ENCODE measurements around the gene ANKLE2. TPM values are rescaled to one million over a fixed set of nuclear protein-coding genes. Genes with fewer than 3 reads are reported as not detected.

Gene ANKLE2
- total RNA-seq, 2 experiments from 2014 or later, result 112 to 123 TPM

DNA sequence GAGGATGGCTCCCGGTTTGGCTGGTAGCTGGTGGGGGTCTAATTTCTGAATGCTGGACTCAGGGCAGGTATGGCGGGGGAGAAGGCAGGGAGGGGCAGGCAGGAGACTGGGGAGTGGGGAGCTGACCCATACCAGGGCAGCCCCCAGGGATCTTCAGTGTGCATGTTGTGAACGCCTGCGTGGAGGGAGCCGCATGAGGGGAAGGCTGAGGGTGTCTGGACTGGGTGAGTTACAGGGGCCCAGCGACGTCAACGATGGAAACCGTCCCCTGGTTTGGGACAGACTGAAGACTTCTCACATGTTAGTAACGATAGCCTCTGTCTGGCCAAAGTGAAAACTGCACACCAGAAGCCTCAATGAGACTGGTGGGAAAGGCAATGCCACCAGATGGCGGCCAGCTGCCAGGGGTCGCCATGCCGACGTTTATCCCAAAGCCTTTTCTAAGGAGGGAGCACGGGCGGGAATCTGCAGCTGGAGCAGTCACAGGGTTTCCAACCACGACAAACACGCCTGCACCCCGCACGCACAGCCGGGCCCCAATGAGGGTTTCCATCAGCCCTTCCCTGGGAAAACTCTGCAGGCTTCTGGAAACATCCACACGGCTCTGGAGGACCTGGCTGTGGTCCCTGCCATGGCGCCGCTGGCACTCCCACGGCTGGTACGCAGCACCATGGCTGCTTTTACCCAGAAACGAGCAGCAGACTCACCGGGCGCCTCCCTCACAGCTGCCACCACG, 37.0 kb downstream of the ANKLE2 start:
- intact Hi-C loops (cut with micrococcal nuclease), result no loop called here
- H3K9me3 Mint-ChIP-seq, result no peaks in the 10 kb centered on the region
- no peak overlapping the region for H3K4me3 Mint-ChIP-seq
- CTCF ChIA-PET, result no interaction called here
- no peak overlapping the region for H3K27ac Mint-ChIP-seq
- POLR2A ChIA-PET, result interaction anchor here (0.5 to 1.1 kb wide), 2 partner anchors 10 to 189 kb away, joined by 3 to 4 read pairs; no protein-coding TSS in a partner anchor
- no peaks in the 10 kb centered on the region for H3K4me1 Mint-ChIP-seq (ENCODE audit: low read depth)
- no peaks in the 10 kb centered on the region for H3K27me3 Mint-ChIP-seq
- no peak for DNase-seq
- peaks cover 68% of the 10 kb centered on the region for H3K36me3 Mint-ChIP-seq

GRCh38 chr12:132723764-132724140, 37.9 kb downstream of the ANKLE2 start:
- H3K4me3 Mint-ChIP-seq, result no peak overlapping the region
- H3K27ac Mint-ChIP-seq, result no peak overlapping the region
- peaks cover 71% of the 10 kb centered on the region for H3K36me3 Mint-ChIP-seq
- CTCF ChIA-PET, result no interaction called here
- no peak for DNase-seq
- H3K4me1 Mint-ChIP-seq (ENCODE audit: low read depth), result no peaks in the 10 kb centered on the region
- H3K27me3 Mint-ChIP-seq, result no peaks in the 10 kb centered on the region
- POLR2A ChIA-PET, result no interaction called here
- H3K9me3 Mint-ChIP-seq, result no peaks in the 10 kb centered on the region
- intact Hi-C loops (cut with micrococcal nuclease), result no loop called here

DNA sequence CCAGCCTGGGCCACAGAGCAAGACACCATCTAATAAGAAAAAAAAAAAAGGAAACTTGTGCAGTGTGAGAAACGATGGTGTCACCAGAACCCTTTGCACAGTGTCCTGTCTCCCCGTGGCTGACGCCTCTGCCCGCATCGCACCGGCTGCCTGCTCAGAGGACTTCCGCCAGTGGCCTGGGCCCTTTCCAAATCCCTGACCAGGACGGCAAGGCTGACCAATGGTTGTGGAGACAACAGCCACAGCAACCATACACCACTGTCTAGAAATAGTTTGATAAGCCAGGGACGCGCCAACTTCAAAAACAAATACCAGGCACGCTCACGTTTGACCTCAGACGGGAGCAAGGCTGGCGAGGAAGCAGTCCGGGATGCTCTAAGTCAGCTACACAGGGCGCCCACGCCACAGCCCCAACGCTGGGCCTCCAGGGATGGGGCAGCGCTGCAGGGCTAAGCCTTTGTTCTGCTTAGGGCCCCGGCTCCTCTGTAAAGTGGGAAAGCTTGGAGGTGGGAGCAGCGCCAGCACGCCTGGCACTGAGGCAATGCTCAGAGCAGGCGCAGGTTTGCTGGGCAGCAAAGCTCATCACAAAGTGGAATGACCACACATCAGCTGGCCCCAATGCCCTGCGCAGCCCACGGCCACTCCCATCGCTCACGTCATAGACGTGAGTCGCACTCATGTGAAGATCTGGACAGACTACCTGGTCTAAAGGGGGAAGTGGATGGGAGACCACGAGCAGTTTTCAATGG, 38.4 kb downstream of the ANKLE2 start:
- intact Hi-C loops (cut with micrococcal nuclease), result no loop called here
- ChIA-PET CTCF (no interaction called here), POLR2A (no interaction called here)
- Mint-ChIP-seq H3K9me3 (no peaks in the 10 kb centered on the region), H3K27me3 (no peaks in the 10 kb centered on the region), H3K27ac (no peak overlapping the region), H3K4me1 (ENCODE audit: low read depth) (no peaks in the 10 kb centered on the region), H3K36me3 (peaks cover 67% of the 10 kb centered on the region), H3K4me3 (no peak overlapping the region)
- no peak for DNase-seq

DNA sequence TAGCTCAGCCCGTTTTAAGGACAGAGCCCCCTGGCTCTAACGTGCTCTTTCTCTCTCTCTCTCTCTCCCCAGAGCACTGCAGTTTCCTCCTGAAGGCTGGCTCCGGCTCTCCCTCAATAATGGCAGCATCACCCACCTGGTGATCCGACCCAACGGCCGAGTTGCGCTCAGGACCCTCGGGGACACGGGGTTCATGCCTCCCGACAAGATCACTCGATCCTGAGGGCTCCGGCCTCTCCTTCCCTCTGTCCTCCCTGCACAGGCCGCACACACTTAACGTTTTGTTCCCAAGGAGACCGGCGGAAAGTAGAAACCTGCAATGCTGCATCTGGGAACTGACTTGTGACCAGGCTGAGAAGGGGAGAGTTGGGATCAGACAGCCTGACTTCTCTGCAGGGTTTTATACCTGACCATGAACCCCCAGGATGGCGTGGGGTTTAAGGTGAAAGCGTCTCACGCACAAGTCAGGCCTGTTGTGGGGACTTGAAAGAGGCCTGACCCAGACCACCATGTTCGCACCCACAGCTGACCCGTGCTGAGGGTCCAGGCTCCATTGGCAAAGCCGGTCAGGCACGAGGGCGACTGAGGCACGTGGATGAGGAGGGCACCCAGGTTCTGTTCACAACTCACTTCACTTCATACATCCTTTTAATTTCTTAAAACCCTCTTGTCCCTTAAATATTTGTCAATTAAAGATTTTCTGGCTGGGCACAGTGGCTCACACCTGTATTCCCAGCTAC, 40.9 kb downstream of the ANKLE2 start:
- intact Hi-C loops (cut with micrococcal nuclease), result no loop called here
- H3K4me1 Mint-ChIP-seq (ENCODE audit: low read depth), result no peaks in the 10 kb centered on the region
- ChIA-PET CTCF (no interaction called here), POLR2A (interaction anchor here (1.0 kb wide), 1 partner anchor 10 kb away, joined by 3 read pairs; the partner anchor contains the start of gene PGAM5)
- peaks cover 56% of the 10 kb centered on the region for H3K36me3 Mint-ChIP-seq
- H3K4me3 Mint-ChIP-seq, result no peak overlapping the region
- no peak for DNase-seq
- peak overlapping the region; percentile 29 for H3K27ac Mint-ChIP-seq
- no peaks in the 10 kb centered on the region for H3K9me3 Mint-ChIP-seq
- no peaks in the 10 kb centered on the region for H3K27me3 Mint-ChIP-seq

DNA sequence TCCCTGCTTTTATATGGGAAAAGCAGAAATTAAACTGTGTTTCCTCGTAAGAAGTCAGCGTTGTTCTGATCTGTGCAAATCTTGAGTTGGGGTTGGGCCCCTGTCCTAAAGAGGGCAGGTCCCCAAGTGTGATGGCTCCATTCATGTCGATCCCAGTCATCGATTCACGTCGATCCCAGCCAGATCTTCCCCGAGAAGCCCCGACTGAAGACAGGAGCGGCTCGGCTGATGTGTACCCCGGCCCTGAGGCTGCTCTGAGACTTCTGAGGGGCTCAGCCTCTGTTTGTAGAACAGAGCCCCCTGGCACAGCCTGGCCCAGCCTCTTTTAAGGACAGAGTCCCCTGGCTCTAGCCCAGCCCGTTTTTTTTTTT, 41.7 kb downstream of the ANKLE2 start:
- H3K9me3 Mint-ChIP-seq, result no peaks in the 10 kb centered on the region
- no peak for DNase-seq
- intact Hi-C loops (cut with micrococcal nuclease), result no loop called here
- ChIA-PET CTCF (no interaction called here), POLR2A (no interaction called here)
- H3K27ac Mint-ChIP-seq, result no peak overlapping the region
- H3K4me3 Mint-ChIP-seq, result no peak overlapping the region
- H3K36me3 Mint-ChIP-seq, result peaks cover 51% of the 10 kb centered on the region
- H3K27me3 Mint-ChIP-seq, result no peaks in the 10 kb centered on the region
- no peaks in the 10 kb centered on the region for H3K4me1 Mint-ChIP-seq (ENCODE audit: low read depth)

- H3K27me3 Mint-ChIP-seq, result no peaks in the 10 kb centered on the region
- H3K4me1 Mint-ChIP-seq (ENCODE audit: low read depth), result peaks cover 2% of the 10 kb centered on the region
- no peak overlapping the region for H3K4me3 Mint-ChIP-seq
- H3K9me3 Mint-ChIP-seq, result no peaks in the 10 kb centered on the region
- H3K27ac Mint-ChIP-seq, result no peak overlapping the region
- ChIA-PET POLR2A (no interaction called here), CTCF (no interaction called here)
- intact Hi-C loops (cut with micrococcal nuclease), result no loop called here
- no peak for DNase-seq
- peaks cover 53% of the 10 kb centered on the region for H3K36me3 Mint-ChIP-seq
Measured at GRCh38 chr12:132719141-132719953, 42.3 kb downstream of the ANKLE2 start.

GRCh38 chr12:132718644-132719043, 43.0 kb downstream of the ANKLE2 start:
- Mint-ChIP-seq H3K27ac (no peak overlapping the region), H3K9me3 (no peaks in the 10 kb centered on the region), H3K4me1 (ENCODE audit: low read depth) (peaks cover 4% of the 10 kb centered on the region), H3K27me3 (no peaks in the 10 kb centered on the region), H3K4me3 (no peak overlapping the region), H3K36me3 (peaks cover 50% of the 10 kb centered on the region)
- no peak for DNase-seq
- POLR2A ChIA-PET, result no interaction called here
- CTCF ChIA-PET, result no interaction called here
- intact Hi-C loops (cut with micrococcal nuclease), result no loop called here

DNA sequence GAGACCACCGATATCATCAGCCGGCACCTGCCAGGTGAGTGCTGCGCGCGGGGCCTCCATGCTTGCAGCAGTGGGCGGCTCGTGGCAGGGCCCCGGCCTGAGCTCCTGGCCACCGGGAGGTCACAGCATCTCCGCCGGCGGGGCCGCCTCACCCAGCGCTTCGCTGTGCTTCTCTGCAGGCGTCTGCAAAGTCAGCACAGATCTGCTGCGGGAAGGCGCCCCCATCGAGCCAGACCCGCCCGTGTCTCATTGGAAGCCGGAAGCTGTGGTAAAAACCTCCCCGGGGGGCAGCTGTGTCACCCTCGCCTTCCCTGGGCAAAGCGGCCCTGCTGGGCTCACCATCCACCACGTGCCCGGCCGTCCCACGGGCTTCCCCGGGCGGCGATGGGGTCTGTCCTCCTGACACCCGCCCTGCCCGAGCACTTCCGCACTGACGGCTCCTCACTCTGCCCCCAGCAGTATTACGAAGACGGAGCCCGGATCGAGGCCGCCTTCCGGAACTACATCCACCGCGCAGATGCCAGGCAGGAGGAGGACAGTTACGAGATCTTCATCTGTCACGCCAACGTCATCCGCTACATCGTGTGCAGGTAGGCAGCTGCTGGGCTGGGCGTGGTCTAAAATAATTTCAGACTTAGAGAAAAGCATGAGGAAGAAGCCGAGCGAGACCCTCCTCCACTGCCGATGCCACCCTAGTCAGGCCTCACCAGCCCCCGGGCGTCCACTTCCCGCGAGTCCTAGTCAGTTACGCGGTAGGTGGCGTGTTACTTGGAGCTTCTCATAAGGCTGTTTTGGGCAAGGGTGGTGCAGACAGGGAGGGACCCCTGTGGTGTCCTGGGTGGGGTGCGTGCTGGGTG, 43.9 kb downstream of the ANKLE2 start:
- no peak overlapping the region for H3K4me3 Mint-ChIP-seq
- ChIA-PET CTCF (no interaction called here), POLR2A (no interaction called here)
- H3K27ac Mint-ChIP-seq, result no peak overlapping the region
- H3K4me1 Mint-ChIP-seq (ENCODE audit: low read depth), result peaks cover 12% of the 10 kb centered on the region
- no peaks in the 10 kb centered on the region for H3K9me3 Mint-ChIP-seq
- H3K36me3 Mint-ChIP-seq, result peaks cover 48% of the 10 kb centered on the region
- intact Hi-C loops (cut with micrococcal nuclease), result no loop called here
- DNase-seq, result no peak
- H3K27me3 Mint-ChIP-seq, result no peaks in the 10 kb centered on the region

GRCh38 chr12:132717011-132717410, 44.6 kb downstream of the ANKLE2 start:
- Mint-ChIP-seq H3K36me3 (peaks cover 47% of the 10 kb centered on the region), H3K4me3 (no peak overlapping the region), H3K4me1 (ENCODE audit: low read depth) (peaks cover 17% of the 10 kb centered on the region), H3K27me3 (no peaks in the 10 kb centered on the region), H3K27ac (no peak overlapping the region), H3K9me3 (no peaks in the 10 kb centered on the region)
- no peak for DNase-seq
- CTCF ChIA-PET, result no interaction called here
- POLR2A ChIA-PET, result no interaction called here
- intact Hi-C loops (cut with micrococcal nuclease), result no loop called here

DNA sequence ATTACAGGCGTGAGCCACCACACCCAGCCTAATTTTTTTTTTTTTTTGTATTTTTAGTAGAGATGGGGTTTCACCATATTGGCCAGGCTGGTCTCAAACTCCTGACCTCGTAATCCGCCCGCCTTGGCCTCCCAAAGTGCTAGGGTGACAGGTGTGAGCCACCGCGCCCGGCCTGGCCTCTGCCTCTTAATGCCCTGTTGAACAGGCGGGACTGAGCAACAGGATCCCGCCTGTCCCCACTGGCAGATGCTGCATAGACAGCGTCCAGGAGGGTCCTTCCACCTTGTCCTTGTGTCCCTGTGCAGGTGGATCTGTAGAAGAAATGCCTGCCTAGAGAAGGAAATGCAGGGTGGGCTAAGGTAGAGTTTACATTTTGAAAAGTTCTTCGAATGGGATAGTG, 45.3 kb downstream of the ANKLE2 start:
- H3K27me3 Mint-ChIP-seq, result no peaks in the 10 kb centered on the region
- no peak overlapping the region for H3K27ac Mint-ChIP-seq
- no peak for DNase-seq
- intact Hi-C loops (cut with micrococcal nuclease), result no loop called here
- no peak overlapping the region for H3K4me3 Mint-ChIP-seq
- ChIA-PET POLR2A (no interaction called here), CTCF (no interaction called here)
- H3K36me3 Mint-ChIP-seq, result peaks cover 45% of the 10 kb centered on the region
- no peaks in the 10 kb centered on the region for H3K9me3 Mint-ChIP-seq
- peaks cover 20% of the 10 kb centered on the region for H3K4me1 Mint-ChIP-seq (ENCODE audit: low read depth)

GRCh38 chr12:132715874-132716273, 45.8 kb downstream of the ANKLE2 start:
- H3K4me1 Mint-ChIP-seq (ENCODE audit: low read depth), result peaks cover 20% of the 10 kb centered on the region
- H3K36me3 Mint-ChIP-seq, result peaks cover 41% of the 10 kb centered on the region
- ChIA-PET CTCF (no interaction called here), POLR2A (no interaction called here)
- no peak overlapping the region for H3K4me3 Mint-ChIP-seq
- intact Hi-C loops (cut with micrococcal nuclease), result no loop called here
- H3K27me3 Mint-ChIP-seq, result no peaks in the 10 kb centered on the region
- no peak overlapping the region for H3K27ac Mint-ChIP-seq
- H3K9me3 Mint-ChIP-seq, result no peaks in the 10 kb centered on the region
- no peak for DNase-seq

Data from activated CD4-positive, alpha-beta memory T cell treated with anti-CD3 and anti-CD28 coated beads for 36 hours (primary cell).